ENCODE measurements around the gene MEIS2.

DNA sequence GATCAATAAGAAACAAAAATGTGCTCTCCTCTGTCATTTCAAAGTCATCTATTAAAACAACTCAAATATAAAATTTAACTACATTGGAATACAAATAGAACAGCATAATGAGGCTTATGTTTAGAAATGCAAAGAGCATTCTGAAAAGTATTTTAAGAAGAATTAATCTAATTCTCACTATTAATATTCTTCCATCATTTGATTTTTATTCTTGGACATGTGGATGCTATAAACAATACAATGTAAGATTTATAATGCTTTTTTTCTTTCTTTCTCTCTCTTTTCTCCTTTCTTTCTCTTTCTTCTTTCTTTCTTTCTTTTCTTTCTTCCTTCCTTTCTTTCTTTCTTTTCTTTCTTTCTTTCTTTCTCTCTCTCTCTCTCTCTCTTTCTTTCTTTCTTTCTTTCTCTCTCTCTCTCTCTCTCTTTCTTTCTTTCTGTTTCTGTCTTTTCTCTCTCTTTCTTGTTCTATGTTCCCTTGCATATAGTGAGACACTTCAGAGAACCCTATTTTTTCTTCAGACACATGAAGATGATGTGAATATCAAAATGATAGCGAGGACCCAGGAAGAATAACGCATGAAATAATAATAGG lies 32.6 kb upstream of the MEIS2 start:
- TF ChIP-seq POLR2AphosphoS5 (IDR thresholded peaks at IDR 0.05; ENCODE audit: low read depth, low read length) (no peak), SIN3A (IDR thresholded peaks at IDR 0.05; ENCODE audit: borderline replicate concordance, insufficient read depth, low read length) (no peak), TAF1 (IDR thresholded peaks at IDR 0.05; ENCODE audit: borderline replicate concordance, insufficient read depth, low read length) (no peak)
